Activated T-cell treated with anti-CD3 and anti-CD28 coated beads, Interleukin-2, amount 50 U/mL, for 48 hours (primary cell): Measurements from ENCODE around the gene PPM1H.

Experiments
- DNase-seq, 2 experiments: peaks; one replicate each; pipeline ENCODE4 v3.0.0-alpha.2; 2020

The PPM1H gene

GRCh38 chr12:62793256-62794217 is 141.4 kb downstream of the PPM1H start:
- peak; percentile 84 for DNase-seq

- DNase-seq: no peak
Observed at GRCh38 chr12:62792236-62792870, 142.6 kb downstream of the PPM1H start.

GRCh38 chr12:62789851-62790250 is 145.1 kb downstream of the PPM1H start:
- DNase-seq: no peak

GRCh38 chr12:62787611-62788010 is 147.3 kb downstream of the PPM1H start:
- DNase-seq: no peak

GRCh38 chr12:62787023-62787422 is 147.9 kb downstream of the PPM1H start:
- no peak for DNase-seq

GRCh38 chr12:62785941-62786559 is 148.9 kb downstream of the PPM1H start:
- peak; percentile 23 to 33 for DNase-seq

GRCh38 chr12:62784576-62784975 is 150.4 kb downstream of the PPM1H start:
- DNase-seq: no peak

- DNase-seq: no peak
Observed at GRCh38 chr12:62783881-62784280, 151.1 kb downstream of the PPM1H start.

GRCh38 chr12:62781136-62781880 is 153.6 kb downstream of the PPM1H start:
- DNase-seq: no peak

GRCh38 chr12:62779488-62779887 is 155.5 kb downstream of the PPM1H start:
- no peak for DNase-seq

GRCh38 chr12:62778187-62778586 is 156.8 kb downstream of the PPM1H start:
- DNase-seq: no peak

GRCh38 chr12:62776997-62777396 is 158.0 kb downstream of the PPM1H start:
- no peak for DNase-seq

- DNase-seq: no peak
Observed at GRCh38 chr12:62776575-62776974, 158.4 kb downstream of the PPM1H start.

- no peak for DNase-seq
Observed at GRCh38 chr12:62774794-62775193, 160.2 kb downstream of the PPM1H start.

- DNase-seq: no peak
Observed at GRCh38 chr12:62772416-62772955, 162.5 kb downstream of the PPM1H start.

- no peak for DNase-seq
Observed at GRCh38 chr12:62771828-62772227, 163.1 kb downstream of the PPM1H start.

GRCh38 chr12:62770381-62770780 is 164.6 kb downstream of the PPM1H start:
- DNase-seq: no peak

- DNase-seq: no peak
Observed at GRCh38 chr12:62769076-62769619, 165.8 kb downstream of the PPM1H start.

- DNase-seq: peak; percentile 57 to 66
Observed at GRCh38 chr12:62767946-62768345, 167.0 kb downstream of the PPM1H start.

GRCh38 chr12:62767496-62767895 is 167.5 kb downstream of the PPM1H start:
- no peak for DNase-seq

GRCh38 chr12:62766496-62766895 is 168.5 kb downstream of the PPM1H start:
- DNase-seq: no peak
